Fibroblast of skin of right biceps (primary cell): Measurements from ENCODE around the gene ZNF341.

Experiments
- DNase-seq: peaks from one replicate; pipeline ENCODE4 v3.0.0-alpha.2; 2013

ZNF341 gene

DNA sequence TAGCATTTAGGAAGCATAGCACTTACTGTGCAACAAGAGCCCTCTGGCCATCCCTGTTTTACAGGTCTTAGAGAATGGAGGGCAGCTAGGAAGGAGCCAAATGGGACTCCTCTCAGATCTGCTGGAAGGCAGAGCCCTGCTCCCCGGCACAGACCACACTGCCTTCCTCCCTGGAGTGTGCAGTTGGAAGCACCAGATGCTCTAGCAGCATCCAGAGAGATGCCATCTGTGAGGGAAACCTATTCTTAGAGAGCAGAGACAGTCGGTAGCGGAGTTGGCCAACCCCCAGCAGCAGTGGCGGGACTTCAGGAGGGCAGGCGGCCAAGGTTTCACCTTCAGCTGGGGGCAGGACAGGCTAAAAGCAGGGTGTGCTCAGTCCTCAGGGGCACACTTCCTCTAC lies 28.9 kb upstream of the ZNF341 start:
- DNase-seq = no peak

DNA sequence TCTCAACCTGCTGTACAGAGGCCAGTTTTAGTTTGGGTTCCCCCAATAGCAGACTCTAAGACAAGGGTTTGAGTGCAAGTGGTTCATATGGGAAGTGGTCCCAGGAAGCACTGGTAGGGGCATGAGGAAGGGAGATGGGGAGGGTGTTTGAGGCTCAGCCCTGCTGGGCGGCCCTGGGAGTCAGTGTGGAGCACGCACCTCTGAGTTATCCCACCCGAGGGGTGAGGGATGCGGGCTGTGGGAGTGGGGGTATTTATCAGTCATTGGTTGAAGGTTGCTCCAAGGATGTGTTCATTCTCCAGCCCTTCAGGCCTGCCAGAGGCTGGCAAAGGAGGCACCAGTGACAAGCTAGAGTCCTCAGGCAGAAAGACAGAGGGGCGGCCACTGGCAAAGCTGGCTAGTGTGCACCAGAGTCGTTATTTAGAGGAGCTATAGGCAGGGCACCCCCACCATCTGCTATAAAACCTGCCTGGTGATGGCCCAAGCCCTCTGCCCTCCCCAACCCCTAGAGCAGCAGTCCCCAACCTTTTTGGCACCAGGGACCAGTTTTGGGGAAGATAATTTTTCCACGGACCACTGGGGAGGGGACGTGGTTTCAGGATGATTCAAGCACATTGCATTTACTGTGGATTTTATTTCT lies 28.2 kb upstream of the ZNF341 start:
- DNase-seq = no peak

DNA sequence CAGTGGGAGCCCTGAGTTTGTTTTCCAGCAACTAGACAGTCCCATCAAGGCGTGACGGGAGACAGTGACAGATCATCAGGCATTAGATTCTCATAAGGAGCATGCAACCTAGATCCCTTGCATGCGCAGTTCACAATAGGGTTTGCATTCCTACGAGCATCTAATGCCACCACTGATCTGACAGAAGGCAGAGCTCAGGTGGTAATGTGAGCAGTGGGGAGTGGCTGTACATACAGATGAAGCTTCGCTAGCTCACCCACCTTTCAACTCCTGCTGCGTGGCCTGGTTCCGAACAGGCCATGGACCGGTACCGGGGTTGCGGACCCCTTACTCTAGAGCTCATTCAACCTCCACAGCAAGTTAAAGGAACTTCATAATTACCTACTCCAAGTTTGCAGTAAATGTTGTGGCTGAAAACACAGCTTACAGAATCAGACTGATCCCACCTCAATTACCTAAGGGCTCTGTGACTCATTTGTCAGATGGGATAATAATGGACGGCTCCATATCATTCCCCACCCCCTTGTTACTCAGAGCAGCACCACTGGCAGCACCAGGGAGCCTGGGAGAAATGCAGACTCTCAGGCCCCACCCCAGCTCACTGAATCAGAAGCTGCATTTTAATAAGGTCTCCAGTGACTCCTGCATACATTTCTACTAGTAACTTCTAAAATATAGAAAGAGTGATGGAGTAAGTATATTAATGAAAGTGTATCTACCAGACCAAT lies 27.4 kb upstream of the ZNF341 start:
- no peak for DNase-seq

DNA sequence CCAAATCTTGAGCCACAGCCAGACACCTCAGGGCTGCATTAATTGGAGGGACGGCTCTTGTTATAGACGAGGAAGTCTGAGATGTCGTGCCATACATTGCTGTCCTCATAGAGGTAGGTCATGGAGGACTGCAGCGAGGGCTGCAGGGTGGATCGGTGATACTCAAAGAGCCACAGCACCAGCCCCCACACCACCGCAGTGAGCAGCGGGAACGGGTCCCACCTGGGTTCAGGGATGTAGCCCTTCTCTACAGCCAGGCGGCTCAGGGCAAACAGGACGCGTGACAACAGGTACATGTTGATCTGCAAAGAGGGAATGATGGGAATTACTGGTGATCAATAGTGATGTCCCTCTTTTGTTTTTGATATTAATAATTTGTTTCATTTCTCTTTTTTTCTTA lies 24.1 kb upstream of the ZNF341 start:
- no peak for DNase-seq

DNA sequence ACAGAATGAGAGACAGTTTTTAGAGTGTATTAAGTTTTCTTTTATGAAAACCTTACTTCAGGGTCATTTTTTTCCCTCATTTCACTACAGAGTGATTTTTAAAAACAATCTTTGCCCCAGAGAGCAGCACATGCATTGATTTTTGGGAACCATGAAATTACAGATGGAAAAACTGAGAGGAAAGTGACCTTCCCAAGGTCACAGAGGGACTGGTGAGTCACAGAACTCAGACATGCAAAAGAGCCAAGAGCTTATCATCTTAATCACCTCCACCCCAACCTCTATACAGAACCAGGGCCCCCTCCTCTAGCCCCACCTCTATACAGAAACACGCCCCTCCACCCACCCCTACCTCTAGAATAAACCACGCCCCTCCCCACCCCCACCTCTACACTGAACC lies 22.4 kb upstream of the ZNF341 start:
- no peak for DNase-seq

DNA sequence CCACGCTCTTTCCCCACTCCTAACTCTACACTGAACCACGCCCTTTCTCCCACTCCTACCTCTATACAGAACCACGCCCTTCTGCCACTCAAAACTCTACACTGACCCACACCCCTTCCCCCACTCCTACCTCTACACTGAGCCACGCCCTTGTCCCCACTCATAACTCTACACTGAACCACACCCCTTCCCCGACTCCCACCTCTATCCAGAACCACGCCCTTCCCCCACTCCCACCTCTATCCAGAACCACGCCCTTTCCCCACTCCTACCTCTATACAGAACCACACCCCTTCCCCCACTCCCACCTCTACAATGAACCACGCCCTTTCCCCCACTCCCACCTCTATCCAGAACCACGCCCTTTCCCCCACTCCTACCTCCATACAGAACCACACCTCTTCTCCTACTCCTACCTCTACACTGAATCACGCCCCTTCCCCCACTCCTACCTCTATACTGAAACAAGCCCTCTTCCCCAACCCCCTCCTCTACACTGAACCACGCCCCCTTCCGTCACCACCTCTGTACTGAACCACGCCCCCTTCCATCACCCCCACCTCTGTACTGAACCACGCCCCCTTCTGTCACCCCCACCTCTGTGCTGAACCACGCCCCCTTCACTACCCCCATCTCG lies 21.8 kb upstream of the ZNF341 start:
- DNase-seq = no peak

DNA sequence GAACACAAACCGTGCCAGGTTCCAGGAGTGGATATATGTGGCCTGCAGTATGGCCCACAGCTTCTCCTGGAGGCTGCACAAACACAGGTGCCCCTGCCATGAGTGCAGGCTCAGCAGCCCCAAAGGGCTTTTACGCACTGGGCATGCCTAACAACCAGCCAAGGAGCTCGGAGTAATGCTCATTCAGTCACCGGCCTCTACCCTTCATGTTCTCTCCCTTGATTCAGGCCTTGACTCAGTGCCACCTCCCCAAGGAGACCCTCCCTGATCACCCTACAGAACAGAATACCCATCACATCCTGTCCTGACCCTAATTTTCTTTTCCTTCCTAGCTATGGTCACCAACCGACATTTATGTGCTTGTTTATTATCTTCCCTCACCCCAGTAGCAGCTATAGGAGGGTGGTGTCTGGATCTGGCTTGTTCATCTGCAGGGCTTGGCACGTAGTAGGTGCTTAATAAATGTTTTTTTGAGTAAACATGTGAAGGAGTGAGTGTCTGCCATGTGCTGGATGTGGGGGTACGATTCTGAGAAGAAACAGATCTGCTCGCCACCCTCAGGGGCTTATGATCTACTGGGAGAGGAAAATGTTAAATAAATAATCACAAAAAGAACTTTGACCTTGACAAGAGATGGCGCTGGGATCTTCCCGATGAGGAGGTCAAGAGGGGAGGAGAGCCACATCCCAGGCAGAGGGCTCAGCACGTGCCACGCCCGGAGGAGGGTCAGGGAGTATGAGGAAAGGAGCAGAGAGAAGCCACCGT lies 20.9 kb upstream of the ZNF341 start:
- DNase-seq = no peak

DNA sequence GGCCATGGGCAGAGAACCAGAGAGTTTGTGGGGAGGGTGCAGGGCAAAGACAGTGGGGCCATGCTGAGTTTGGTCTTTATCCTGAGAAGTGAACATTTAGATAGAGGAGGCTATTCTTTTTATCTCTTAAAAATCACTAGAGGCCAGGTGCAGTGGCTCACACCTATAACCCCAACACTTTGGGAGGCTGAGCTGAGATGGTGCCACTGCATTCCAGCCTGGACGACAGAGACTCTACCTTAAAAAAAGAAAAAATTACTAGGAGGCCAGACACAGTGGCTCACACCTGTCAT lies 20.4 kb upstream of the ZNF341 start:
- DNase-seq = no peak

DNA sequence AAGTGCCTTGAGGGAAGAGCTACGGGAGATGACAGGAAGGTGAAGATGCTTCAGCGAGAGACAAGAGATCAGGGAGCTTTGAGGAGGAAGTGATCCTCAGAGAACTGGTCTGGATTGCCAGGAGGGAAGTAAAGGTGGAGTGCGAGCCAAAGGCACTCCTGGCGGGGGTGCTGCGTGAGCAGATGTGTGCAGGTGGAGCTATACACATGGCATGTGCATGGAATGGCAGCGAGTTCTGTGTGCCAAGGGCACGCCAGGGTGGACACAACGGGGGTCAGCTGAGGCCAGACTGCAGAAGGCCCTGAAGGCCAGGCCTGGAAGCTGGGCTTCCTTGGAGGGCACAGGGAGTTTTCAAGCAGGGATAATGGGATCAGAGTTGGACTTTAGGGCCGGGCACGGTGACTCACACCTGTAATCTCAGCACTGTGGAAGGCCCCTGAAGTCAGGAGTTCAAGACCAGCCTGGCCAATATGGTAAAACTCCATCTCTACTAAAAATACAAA lies 17.9 kb upstream of the ZNF341 start:
- DNase-seq = no peak

DNA sequence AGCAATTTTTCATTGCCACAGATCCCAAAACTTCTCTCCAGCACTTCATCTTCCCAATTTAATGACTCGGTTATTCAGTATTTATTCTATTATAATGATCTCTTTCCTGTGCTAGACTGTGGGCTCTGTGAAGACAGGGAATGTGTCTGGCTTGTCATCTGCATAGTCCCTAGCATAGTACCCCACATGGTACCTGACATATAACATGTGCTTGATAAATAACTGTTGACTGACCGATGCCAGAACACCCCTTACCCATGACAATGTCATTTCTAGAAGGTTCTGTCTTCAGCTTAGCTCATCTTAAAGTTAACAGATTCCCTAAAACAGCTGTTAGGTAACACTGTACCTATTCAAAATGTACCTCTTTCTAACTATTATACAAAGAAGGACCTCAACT lies 15.3 kb upstream of the ZNF341 start:
- no peak for DNase-seq

DNA sequence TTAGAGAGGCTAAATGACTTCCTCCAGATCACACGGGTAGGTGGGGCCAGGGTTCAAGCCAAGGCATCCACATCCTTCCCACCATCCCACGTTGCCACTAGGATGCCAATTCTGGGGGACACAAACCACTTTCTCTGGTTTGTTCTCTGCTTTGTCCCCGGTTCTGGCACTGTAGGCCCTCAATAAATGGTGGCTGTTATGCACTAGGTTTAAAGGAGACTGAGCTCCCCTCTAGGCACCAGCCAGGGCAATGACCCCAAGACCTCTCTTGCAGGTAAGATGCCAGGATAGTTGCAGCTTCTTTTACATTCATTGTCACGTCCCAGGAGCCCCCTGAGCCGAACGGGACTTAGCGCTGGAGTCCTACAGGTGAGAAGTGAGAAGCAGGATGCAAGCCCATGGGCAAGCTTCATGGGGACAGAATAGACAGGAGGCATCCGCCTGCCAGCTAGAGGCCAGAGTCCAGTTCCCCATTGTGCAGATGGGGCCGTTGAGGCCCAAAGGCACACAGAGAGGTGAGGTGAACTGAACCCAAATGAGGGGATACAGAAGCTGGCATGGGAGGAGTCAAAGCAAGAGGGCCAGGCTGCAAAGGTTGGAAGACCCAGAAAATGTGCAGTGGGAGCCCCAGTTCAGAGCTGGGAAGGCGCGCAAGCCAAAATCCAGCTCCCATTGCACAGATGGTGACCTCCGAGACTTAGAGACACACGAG lies 12.4 kb upstream of the ZNF341 start:
- DNase-seq = peak; percentile 15

DNA sequence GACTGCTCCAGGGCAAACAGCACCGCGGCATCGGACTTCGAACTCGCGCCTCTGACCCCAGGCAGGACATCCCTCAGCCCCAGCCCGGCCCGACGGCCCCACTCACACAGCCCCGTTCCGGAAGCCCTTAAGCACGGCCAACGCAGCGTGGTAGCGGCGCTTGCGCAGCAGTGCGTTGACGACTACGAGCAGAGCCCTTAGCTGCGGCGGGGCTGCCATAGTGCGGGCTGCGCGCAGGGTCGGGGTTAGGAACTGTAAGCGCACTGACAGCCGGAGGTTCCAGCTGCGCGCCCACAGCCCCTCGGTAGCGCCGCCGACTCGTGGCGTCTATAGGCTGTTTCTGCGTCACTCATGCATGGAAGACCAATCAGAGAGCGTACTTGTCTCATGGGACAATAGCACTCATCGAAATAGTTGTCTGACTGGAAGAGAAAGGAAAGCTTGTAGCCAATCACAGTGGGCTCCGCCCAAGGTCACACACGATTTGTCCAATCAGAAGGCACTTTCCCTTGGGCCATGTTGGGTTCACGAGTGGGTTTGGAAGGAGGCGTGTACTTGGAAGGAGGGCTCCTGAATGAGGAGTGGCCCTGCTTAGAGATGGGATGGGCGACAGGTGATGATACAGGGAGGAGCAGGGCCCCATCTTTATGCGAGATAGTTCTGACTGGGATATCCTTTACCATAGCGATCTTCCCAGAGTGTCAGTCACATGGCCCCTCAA lies 11.6 kb upstream of the ZNF341 start, which contains the start of gene PXMP4:
Gene PXMP4, minus strand, starts transcription at position 322 of the 721 bp plus-strand sequence. Its CDS starts 103 bp downstream, at position 219.
- peak; percentile 99 for DNase-seq

DNA sequence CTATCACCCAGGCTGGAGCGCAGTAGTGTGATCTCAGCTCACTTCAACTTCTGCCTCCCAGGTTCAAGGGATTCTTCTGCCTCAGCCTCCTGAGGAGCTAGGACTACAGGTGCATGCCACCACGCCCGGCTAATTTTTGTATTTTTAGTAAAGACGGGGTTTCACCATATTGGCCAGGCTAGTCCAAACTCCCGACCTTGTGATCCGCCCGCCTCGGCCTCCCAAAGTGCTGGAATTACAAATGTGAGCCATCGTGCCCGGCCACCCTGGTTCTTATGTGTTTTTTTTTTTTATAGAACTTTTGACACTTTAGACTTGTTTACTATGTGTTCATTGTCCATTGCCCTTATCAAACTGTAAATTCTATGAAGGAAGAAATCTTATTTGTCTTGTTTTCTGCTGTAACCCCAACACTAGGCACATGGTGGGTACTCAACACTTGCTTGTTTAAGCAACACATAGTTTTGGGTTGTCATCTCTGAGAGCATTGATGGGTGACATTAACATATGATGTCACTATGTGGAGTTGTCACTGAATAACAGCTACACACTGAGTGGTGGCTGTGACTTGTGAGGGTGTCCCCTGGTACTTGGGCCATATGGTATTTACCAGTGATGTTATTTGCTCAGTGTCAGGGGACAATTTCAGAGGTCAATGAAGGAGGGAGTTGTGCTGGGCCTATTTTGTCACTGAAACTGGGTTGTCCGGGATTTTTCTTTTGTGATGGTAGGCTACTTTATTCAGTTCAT lies 10.2 kb upstream of the ZNF341 start:
- DNase-seq = no peak

DNA sequence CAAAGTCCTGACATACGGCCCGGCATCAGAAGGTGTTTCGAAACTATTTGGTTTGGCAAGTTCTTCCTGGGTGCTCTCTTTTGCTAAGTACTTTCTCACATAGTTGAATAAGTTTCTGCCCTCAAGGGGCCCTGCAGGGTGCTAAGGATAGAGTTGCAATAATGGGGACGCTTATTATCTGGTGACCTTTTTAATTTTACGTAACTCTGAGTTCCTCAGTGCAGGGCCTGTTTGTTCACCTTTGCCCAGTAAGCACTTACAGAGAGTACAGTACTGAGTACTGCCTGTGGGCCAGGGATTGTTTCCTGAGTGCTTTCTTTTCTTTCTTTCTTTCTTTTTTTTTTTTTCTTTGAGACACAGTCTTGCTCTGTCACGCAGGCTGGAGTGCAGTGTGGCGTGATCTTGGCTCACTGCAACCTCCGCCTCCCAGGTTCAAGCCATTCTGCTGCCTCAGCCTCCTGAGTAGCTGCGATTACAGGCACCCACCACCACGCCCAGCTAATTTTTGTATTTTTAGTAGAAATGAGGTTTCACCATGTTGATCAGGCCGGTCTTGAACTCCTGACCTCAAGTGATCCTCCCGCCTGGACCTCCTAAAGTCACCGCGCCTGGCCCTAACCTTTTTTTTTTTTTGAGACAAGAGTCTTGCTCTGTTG lies 7.2 kb upstream of the ZNF341 start:
- DNase-seq = no peak

DNA sequence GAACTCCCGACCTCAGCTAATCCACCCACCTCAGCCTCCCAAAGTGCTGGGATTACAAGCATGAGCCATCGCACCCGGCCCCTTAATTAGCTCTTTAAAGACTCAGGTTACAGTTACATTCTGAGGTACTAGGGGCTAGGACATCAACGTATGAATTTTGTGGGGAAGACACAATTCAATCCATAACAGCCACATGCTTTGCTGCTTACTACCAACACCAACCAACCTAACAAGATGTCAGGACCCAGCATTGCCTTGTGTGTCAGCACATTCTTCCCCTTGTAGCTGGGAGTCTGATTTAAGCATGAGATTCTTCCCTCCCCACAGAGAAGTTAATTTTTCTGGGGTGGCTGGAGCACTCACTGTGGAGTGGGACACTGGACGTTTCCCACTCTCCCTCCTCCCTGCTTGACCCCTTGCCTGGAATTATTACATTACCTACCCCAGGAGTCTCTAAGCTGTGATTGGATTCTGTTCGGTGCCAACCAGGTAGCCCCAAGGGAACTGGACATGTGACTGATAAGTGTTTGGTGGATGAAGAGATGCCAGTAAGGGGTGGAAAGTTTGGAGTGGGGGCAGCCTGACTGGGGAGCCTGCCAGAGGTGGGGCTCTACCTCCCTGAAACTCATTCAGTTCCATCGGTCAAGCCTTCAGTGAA lies 6.1 kb upstream of the ZNF341 start:
- no peak for DNase-seq

DNA sequence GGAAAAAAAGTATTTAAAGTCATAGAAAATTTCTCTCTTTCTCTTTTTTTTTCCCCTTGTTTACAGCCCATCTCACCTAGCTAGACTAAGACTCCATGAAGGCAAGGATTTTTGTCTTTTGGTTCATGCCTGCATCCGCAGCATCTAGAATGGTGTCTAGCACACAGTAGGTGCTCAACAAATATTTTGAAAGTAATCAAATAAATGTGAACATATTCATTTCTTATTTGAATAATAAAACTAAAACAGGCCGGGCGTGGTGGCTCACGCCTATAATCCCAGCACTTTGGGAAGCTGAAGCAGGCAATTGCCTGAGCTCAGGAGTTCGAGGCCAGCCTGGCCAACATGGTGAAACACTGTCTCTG lies 4.7 kb upstream of the ZNF341 start:
- DNase-seq = no peak

DNA sequence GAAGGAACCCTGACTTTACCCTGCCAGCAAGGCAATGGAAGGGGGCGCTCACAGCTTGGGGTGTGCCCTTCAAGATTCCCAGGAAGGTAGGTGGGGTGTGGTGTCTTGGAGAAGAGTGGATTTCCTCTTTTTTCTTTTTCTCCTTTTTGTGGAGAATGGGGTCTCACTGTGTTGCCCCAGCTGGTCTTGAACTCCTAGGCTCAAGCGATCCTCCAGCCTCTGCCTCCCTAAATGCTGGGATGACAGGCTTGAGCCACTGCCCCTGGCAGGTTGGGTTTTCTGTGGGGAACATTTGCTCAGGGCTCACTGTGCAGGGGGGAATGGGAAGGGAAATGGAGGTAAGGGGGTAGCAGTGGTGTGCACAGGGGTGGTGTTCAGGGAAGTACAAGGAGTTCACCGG lies 4.0 kb upstream of the ZNF341 start:
- no peak for DNase-seq

DNA sequence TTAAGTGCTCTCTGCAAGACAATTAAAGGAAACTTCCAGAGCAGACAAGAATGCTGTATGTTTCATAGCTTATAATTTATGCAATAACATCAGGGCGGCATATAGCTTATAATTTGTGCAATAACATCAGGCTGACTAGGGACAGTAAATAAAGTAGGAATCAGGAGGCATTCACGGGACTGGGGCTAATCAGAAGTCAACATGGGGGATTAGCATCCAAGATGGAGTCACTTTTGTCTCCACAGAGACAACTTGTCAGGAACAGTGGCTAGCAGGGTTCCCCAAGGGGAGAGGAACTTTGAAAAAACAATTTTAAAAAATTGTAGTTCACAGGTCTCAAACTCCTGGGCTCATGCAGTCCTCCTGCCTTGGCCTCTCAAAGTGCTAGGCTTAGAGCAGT lies 3.3 kb upstream of the ZNF341 start:
- no peak for DNase-seq

DNA sequence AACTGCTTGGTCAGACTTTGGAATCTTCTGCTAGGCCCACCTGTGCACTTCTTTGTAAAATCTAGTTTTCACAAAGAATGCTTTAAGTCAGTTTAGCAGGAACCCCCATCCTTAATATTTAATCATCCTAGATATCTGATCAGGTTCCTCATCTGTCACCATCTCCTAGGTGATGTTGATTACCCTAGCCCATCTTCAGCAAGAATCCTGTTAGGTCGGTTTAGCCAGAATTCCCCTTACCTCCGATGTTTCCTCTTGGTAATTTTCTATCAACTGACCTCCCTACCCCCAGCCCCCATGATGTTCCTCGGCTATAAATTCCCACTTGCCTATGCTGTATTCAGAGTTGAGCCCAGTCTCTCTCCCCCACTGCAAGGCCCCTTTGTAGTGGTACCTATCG lies 2.7 kb upstream of the ZNF341 start:
- DNase-seq = no peak

DNA sequence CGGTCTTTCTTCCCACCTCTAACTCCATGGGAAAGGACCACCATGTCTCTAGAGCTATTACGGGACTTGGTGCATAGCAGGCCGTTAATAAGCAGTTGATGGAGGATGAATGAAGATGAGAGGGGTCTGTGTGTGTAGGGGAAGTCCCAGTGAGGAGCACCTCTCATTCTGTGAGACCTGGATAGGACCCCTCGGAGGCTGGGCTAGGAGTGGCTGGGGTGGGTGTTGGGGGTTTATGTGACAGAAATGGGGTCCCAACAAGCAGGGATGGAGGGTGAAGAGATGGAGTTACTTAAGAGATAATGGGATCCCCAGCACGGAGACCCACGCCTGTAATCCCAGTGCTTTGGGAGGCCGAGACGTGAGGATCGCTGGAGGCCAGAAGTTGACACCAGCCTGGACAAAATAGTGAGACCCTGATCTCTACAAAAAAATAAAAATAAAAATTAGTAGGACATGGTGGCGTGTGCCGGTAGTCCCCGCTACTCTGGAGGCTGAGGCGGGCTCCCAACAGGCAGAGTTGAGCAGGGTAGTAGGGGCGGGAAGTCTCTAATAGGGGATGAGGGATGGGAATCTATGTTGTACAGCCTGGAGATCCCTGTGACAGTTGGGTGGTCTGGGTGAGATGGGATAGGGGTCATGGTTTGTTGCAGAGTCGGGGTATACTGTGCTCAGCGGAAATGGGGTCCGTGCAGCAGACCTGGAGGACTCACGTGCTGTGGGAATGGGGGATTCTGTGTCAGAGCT lies 677 bp upstream of the ZNF341 start:
- no peak for DNase-seq
